ENCODE measurements around the gene DAAM2. TPM values are rescaled to one million over a fixed set of nuclear protein-coding genes. Genes with fewer than 3 reads are reported as not detected.

The DAAM2 gene
- total and polyA plus RNA-seq, 2 of the 8 experiments (the other 6 are each of a cell fraction or from before 2014, with no cell fraction given) = 1.5 to 2.9 TPM

DNA sequence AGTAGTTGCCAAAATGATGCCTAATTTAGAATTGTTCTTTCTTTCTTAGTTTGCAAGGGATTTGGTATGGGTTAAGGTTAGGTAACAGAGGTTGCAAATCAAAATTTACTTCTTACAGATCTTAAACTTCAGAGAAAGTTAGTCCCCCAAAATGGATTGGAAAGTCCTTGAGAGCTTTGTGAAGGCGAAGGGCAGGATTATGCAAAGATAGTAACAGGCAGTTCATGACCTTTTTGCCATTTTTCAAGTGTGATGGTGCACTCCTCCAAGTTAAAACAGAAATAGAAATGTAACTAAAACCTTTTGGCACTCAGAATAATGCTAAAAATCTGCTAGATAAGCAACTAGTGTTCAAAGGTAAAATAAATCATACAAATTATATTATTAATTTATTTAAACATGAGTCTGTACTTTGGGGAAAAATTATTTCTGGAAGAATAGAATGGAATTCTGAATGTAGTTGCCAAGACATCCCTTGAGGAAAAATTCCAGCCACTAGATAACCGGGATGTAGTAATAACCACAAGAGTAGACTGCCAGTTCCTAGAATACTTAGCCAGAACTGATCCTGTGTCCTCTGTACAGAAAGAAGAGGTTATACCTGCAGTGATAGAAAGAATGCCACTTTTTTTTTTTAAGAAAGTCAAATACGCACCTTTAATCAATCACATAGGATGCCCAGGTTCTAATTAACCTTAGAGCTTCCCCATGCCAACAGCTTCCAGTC is 31.8 kb upstream of the DAAM2 start:
- Histone ChIP-seq H4K5ac (ENCODE audit: insufficient read length, low read depth, low read length) (no peak overlapping the region), H3K56ac (replicated peaks; ENCODE audit: insufficient read length, low read depth, low read length) (no peak overlapping the region), H3K4me1 (replicated peaks in 1 of 4; ENCODE audit: control insufficient read depth in 3 of 4, insufficient read depth in 4 of 4, low read length in 3 of 4) (no peaks in the 10 kb centered on the region), H3K14ac (ENCODE audit: insufficient read length) (no peak overlapping the region), H3K18ac (ENCODE audit: extremely low read depth, low read length) (no peak overlapping the region), H3K9me3 (ENCODE audit: insufficient read depth in 2 of 2, low read depth in 1 of 2, low read length in 1 of 2) (no peaks in the 10 kb centered on the region), H4K8ac (ENCODE audit: extremely low read depth, insufficient read depth, low read length) (no peak overlapping the region), H3K79me1 (ENCODE audit: low read depth, low read length) (no peaks in the 10 kb centered on the region), H3K27me3 (replicated peaks in 1 of 4; ENCODE audit: control insufficient read depth in 3 of 4, extremely low read depth in 1 of 4, insufficient read depth in 3 of 4, low read length in 3 of 4) (no peaks in the 10 kb centered on the region), H3K9ac (replicated peaks in 1 of 4; ENCODE audit: extremely low read depth in 1 of 4, low read depth in 3 of 4, low read length in 3 of 4) (no peak overlapping the region), H4K91ac (replicated peaks; ENCODE audit: insufficient read length, low read length) (no peak overlapping the region), H3K23me2 (ENCODE audit: low read depth, low read length) (no peaks in the 10 kb centered on the region), H2BK15ac (ENCODE audit: low read length) (no peak overlapping the region), H3K23ac (ENCODE audit: insufficient read length) (no peak overlapping the region), H2BK20ac (ENCODE audit: low read length) (no peak overlapping the region), H2BK120ac (replicated peaks; ENCODE audit: low read depth, low read length) (no peak overlapping the region), H3K4me2 (ENCODE audit: insufficient read depth in 1 of 2, low read depth in 2 of 2, low read length in 2 of 2) (no peak overlapping the region), H3K79me2 (ENCODE audit: control insufficient read depth in 1 of 2, insufficient read depth in 2 of 2, low read length in 2 of 2) (no peaks in the 10 kb centered on the region), H3K36me3 (ENCODE audit: control insufficient read depth in 2 of 4, insufficient read depth in 4 of 4, low read length in 3 of 4) (no peaks in the 10 kb centered on the region), H3K4ac (replicated peaks; ENCODE audit: insufficient read length, low read depth, low read length) (no peak overlapping the region), H3K27ac (ENCODE audit: low read depth, low read length) (no peak overlapping the region), H2BK5ac (ENCODE audit: low read depth, low read length) (no peak overlapping the region), H4K20me1 (replicated peaks in 1 of 2; ENCODE audit: control insufficient read depth in 1 of 2, insufficient read depth in 2 of 2, low read length in 2 of 2) (no peaks in the 10 kb centered on the region), H2AFZ (ENCODE audit: low read length) (no peak overlapping the region), H3K4me3 (ENCODE audit: extremely low read depth in 1 of 4, insufficient read depth in 2 of 4, low read depth in 3 of 4, low read length in 4 of 4) (no peak overlapping the region), H2BK12ac (ENCODE audit: low read depth, low read length) (no peak overlapping the region), H2AK5ac (ENCODE audit: low read depth, low read length) (no peak overlapping the region)
- CTCF ChIA-PET (ENCODE audit: partially characterized antibody) = no interaction called here
- WGBS, 2 experiments (ENCODE audit: extremely low coverage in 1 of 2, insufficient coverage in 1 of 2, insufficient read length in 1 of 2, insufficient replicate concordance in 2 of 2, low coverage in 1 of 2, low lambda C conversion rate in 2 of 2, missing lambda C conversion rate in 1 of 2) = 89% methylated on average over 3 of the region's 3 CpGs; no CpG with 5 or more reads in 1 of the 2 experiments
- POLR2A ChIA-PET (ENCODE audit: partially characterized antibody) = no interaction called here
- DNase-seq (ENCODE audit: low read depth in 1 of 2, low spot score in 2 of 2) = no peak
- TF ChIP-seq, protein P1, sequence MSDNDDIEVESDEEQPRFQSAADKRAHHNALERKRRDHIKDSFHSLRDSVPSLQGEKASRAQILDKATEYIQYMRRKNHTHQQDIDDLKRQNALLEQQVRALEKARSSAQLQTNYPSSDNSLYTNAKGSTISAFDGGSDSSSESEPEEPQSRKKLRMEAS (IDR thresholded peaks at IDR 0.05) = no peak
- TF ChIP-seq EGR1 (IDR thresholded peaks at IDR 0.05; ENCODE audit: borderline replicate concordance, low read depth, low read length) (no peak), KDM5A (IDR thresholded peaks at IDR 0.05; ENCODE audit: low read length) (no peak), NANOG (IDR thresholded peaks at IDR 0.05; ENCODE audit: insufficient read depth, low read depth, low read length, poor library complexity, severe bottlenecking) (no peak), BACH1 (IDR thresholded peaks at IDR 0.05; ENCODE audit: low read length) (no peak), SRF (IDR thresholded peaks at IDR 0.05; ENCODE audit: low read depth, low read length) (no peak)
- FAIRE-seq = no peak
